A673 (cell line): ENCODE results near the gene FARP1.

Source experiments
- CTCF ChIP-seq: fragments of 300-800, 200-600 bp; sonication (generic); conservative IDR thresholded peaks from 2 replicates; pipeline ENCODE4 v1.5.1; 2017; ENCODE audit warnings: low read depth, mild to moderate bottlenecking, antibody characterized with exemption, low read length, moderate library complexity, mixed read lengths
- EZH2 ChIP-seq: fragments of 200-600 bp; sonication (generic); IDR thresholded peaks from 2 replicates; pipeline ENCODE4 v1.6.1; 2017; ENCODE audit warnings: borderline replicate concordance, low read depth, mild to moderate bottlenecking, mixed read lengths, antibody characterized with exemption, low read length; ENCODE audit not compliant: poor library complexity, severe bottlenecking

- TF ChIP-seq EZH2 (no peak), CTCF (no peak)
These were observed 82.4 kb downstream of the FARP1 start for GRCh38 chr13:98225036-98225940.
